GM23338 (cell line): ENCODE results near the gene EPRS1. TPM values are rescaled to one million over a fixed set of nuclear protein-coding genes. Genes with fewer than 3 reads are reported as not detected.

ENCODE experiments used
- ATAC-seq: fragments of 200-7000 bp; cut with Tn5 transposase; 3 replicates; pipeline ENCODE4 v1.9.1; 2020
- DNase-seq: peaks from one replicate; pipeline ENCODE4 v3.0.0-alpha.2; 2015; ENCODE audit warnings: low spot score
- H2AFZ ChIP-seq: fragments of 200-600 bp; sonication (generic); 2 replicates; pipeline ENCODE4 v1.8.0; 2016; ENCODE audit warnings: antibody characterized with exemption, mild to moderate bottlenecking, moderate library complexity
- H3F3A ChIP-seq: fragments of 200-600 bp; sonication (generic); replicated peaks from 2 replicates; pipeline ENCODE4 v1.8.0; 2017; ENCODE audit warnings: antibody characterized with exemption, mixed run types, low read depth
- H3K27ac ChIP-seq: fragments of 200-600 bp; sonication (generic); 2 replicates; pipeline ENCODE4 v1.6.1; 2016; ENCODE audit warnings: low read depth
- H3K27me3 ChIP-seq: fragments of 200-600 bp; sonication (generic); 2 replicates; pipeline ENCODE4 v1.8.0; 2016; ENCODE audit warnings: mild to moderate bottlenecking, mixed run types, moderate library complexity; ENCODE audit not compliant: insufficient read depth
- H3K36me3 ChIP-seq: fragments of 200-600 bp; sonication (generic); 2 replicates; pipeline ENCODE4 v1.8.0; 2016; ENCODE audit warnings: mild to moderate bottlenecking; ENCODE audit not compliant: insufficient read depth
- H3K4me1 ChIP-seq: fragments of 200-600 bp; sonication (generic); 2 replicates; pipeline ENCODE4 v1.8.0; 2016; ENCODE audit warnings: mild to moderate bottlenecking, moderate library complexity; ENCODE audit not compliant: insufficient read depth
- H3K4me2 ChIP-seq: fragments of 200-600 bp; sonication (generic); 2 replicates; pipeline ENCODE4 v1.7.1; 2017; ENCODE audit warnings: mixed run types
- H3K4me3 ChIP-seq: fragments of 200-600 bp; sonication (generic); 2 replicates; pipeline ENCODE4 v1.6.1; 2016; ENCODE audit warnings: mixed run types
- H3K79me2 ChIP-seq: fragments of 200-600 bp; sonication (generic); replicated peaks from 2 replicates; pipeline ENCODE4 v1.8.0; 2017; ENCODE audit warnings: mild to moderate bottlenecking; ENCODE audit not compliant: insufficient read depth
- H3K9me2 ChIP-seq: fragments of 200-600 bp; sonication (generic); 2 replicates; pipeline ENCODE4 v1.8.0; 2017; ENCODE audit not compliant: insufficient read depth
- H4K20me1 ChIP-seq: fragments of 200-600 bp; sonication (generic); replicated peaks from 2 replicates; pipeline ENCODE4 v1.8.0; 2017; ENCODE audit warnings: mild to moderate bottlenecking; ENCODE audit not compliant: insufficient read depth
- H3K27ac Mint-ChIP-seq: 2 replicates; pipeline ENCODE4 v1.8.0; 2020; ENCODE audit warnings: inconsistent platforms, mild to moderate bottlenecking, moderate library complexity, mixed read lengths
- H3K27me3 Mint-ChIP-seq: 3 replicates; pipeline ENCODE4 v1.8.0; 2022; ENCODE audit warnings: low read depth, mild to moderate bottlenecking, moderate library complexity, mixed read lengths, inconsistent platforms; ENCODE audit not compliant: insufficient read depth, poor library complexity
- H3K36me3 Mint-ChIP-seq: 3 replicates; pipeline ENCODE4 v1.8.0; 2021; ENCODE audit warnings: low read depth, mild to moderate bottlenecking, inconsistent platforms, moderate library complexity, mixed read lengths
- H3K4me1 Mint-ChIP-seq: 3 replicates; pipeline ENCODE4 v1.8.0; 2020; ENCODE audit warnings: mild to moderate bottlenecking, inconsistent platforms, mixed read lengths
- H3K4me3 Mint-ChIP-seq: 3 replicates; pipeline ENCODE4 v1.8.0; 2021; ENCODE audit warnings: moderate library complexity, mild to moderate bottlenecking, inconsistent platforms, mixed read lengths
- H3K9me3 Mint-ChIP-seq: 3 replicates; pipeline ENCODE4 v1.8.0; 2020; ENCODE audit warnings: moderate library complexity, mild to moderate bottlenecking, inconsistent platforms, mixed read lengths
- CREB1 ChIP-seq: fragments of 250-450 bp; sonication (Bioruptor Pico); IDR thresholded peaks from 2 replicates; pipeline ENCODE4 v1.5.0; 2020; ENCODE audit warnings: low read depth, mild to moderate bottlenecking, moderate library complexity
- CTCF ChIP-seq, 2 experiments: fragments of 200-600 bp in 1 of 2; sonication (generic) in 1 of 2; conservative IDR thresholded peaks; 2 replicates each; pipeline versions ENCODE4 v1.5.1 to v1.6.1; 2016 to 2017; ENCODE audit warnings: antibody characterized with exemption in 2 of 2, low read depth in 2 of 2, mild to moderate bottlenecking in 2 of 2, moderate library complexity in 1 of 2
- JUNB ChIP-seq: IDR thresholded peaks from one replicate; pipeline ENCODE4 v1.6.1; 2016; ENCODE audit warnings: antibody characterized with exemption; ENCODE audit not compliant: unreplicated experiment
- NANOG ChIP-seq: IDR thresholded peaks from 2 replicates; pipeline ENCODE4 v1.6.1; 2016; ENCODE audit warnings: antibody characterized with exemption, borderline replicate concordance
- POLR2AphosphoS5 ChIP-seq: IDR thresholded peaks from 2 replicates; pipeline ENCODE4 v1.6.1; 2016; ENCODE audit warnings: antibody characterized with exemption, low read depth
- STAT1 ChIP-seq: IDR thresholded peaks from one replicate; pipeline ENCODE4 v1.6.1; 2016; ENCODE audit warnings: antibody characterized with exemption; ENCODE audit not compliant: unreplicated experiment
- ZNF114 ChIP-seq: fragments of 250-450 bp; sonication (Bioruptor Pico); IDR thresholded peaks from 2 replicates; pipeline ENCODE4 v1.5.0; 2020; ENCODE audit warnings: mild to moderate bottlenecking, moderate library complexity
- ZNF331 ChIP-seq: fragments of 250-450 bp; sonication (Bioruptor Pico); IDR thresholded peaks from 2 replicates; pipeline ENCODE4 v1.5.0; 2020; ENCODE audit warnings: low read depth, mild to moderate bottlenecking, moderate library complexity
- polyA plus RNA-seq: library from polyadenylated mRNA; unstranded; fragments of >200 nt; fragmentation: Nextera tagmentation; extraction: Ambion mirVana; gene quantifications from 2 replicates; pipeline ENCODE4 v1.2.1, GENCODE V29; 2016
- total RNA-seq: library from RNA; depleted of rRNA; stranded (reverse); fragments of >200 nt; shearing (Covaris generic); gene quantifications from 2 replicates; pipeline ENCODE4 v1.2.3, GENCODE V29; 2014
- TF ChIP-seq, protein P1 (sequence below): fragments of 250-450 bp; sonication (Bioruptor Pico); IDR thresholded peaks from 2 replicates; pipeline ENCODE4 v1.5.0; 2020; ENCODE audit warnings: mild to moderate bottlenecking, moderate library complexity
- TF ChIP-seq, protein P2 (sequence below): IDR thresholded peaks from one replicate; pipeline ENCODE4 v1.6.1; 2018; ENCODE audit warnings: antibody characterized with exemption; ENCODE audit not compliant: unreplicated experiment
- TF ChIP-seq, protein P3 (sequence below): IDR thresholded peaks from 2 replicates; pipeline ENCODE4 v1.6.1; 2016; ENCODE audit warnings: antibody characterized with exemption

EPRS1 gene
- total and polyA plus RNA-seq, 2 experiments from 2014 or later = 133 to 158 TPM

DNA sequence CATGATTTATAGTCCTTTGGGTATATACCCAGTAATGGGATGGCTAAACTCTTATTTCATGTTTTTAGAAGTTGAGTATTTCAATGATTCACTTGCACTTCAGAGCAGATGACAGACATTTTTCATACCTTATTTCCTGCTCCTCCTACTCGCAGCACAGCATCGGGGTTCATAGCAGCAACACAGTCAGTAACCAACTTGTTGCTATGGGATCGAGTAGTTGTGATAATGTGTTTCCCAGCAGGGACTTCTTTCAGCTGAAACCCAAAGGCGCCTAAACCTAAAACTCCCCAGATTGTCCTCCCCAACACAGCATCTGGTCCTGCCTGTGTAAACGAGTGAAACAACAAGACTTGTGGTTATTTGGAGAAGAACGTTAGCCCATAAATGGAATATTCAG, 16.3 kb upstream of the EPRS1 start:
- DNase-seq = no peak
- H3K27me3 Mint-ChIP-seq = peaks cover 2% of the 10 kb centered on the region
- no peaks in the 10 kb centered on the region for H3K9me3 Mint-ChIP-seq
- peaks cover 9% of the 10 kb centered on the region for H3K4me1 Mint-ChIP-seq
- ATAC-seq = no peak
- H3K36me3 ChIP-seq = peaks cover 2% of the 10 kb centered on the region; the same call in 1 of the 2 replicates
- no peak overlapping the region for H3K27ac ChIP-seq
- no peaks in the 10 kb centered on the region for H3K79me2 ChIP-seq
- TF ChIP-seq NANOG (no peak), CTCF (conservative IDR thresholded peaks at IDR 0.05; ENCODE audit: low read depth in 2 of 2) (no peak), STAT1 (no peak), ZNF331 (CRISPR knock-in tag) (no peak), ZNF114 (no peak), CREB1 (no peak), POLR2AphosphoS5 (no peak), JUNB (no peak)
- TF ChIP-seq, protein P1, sequence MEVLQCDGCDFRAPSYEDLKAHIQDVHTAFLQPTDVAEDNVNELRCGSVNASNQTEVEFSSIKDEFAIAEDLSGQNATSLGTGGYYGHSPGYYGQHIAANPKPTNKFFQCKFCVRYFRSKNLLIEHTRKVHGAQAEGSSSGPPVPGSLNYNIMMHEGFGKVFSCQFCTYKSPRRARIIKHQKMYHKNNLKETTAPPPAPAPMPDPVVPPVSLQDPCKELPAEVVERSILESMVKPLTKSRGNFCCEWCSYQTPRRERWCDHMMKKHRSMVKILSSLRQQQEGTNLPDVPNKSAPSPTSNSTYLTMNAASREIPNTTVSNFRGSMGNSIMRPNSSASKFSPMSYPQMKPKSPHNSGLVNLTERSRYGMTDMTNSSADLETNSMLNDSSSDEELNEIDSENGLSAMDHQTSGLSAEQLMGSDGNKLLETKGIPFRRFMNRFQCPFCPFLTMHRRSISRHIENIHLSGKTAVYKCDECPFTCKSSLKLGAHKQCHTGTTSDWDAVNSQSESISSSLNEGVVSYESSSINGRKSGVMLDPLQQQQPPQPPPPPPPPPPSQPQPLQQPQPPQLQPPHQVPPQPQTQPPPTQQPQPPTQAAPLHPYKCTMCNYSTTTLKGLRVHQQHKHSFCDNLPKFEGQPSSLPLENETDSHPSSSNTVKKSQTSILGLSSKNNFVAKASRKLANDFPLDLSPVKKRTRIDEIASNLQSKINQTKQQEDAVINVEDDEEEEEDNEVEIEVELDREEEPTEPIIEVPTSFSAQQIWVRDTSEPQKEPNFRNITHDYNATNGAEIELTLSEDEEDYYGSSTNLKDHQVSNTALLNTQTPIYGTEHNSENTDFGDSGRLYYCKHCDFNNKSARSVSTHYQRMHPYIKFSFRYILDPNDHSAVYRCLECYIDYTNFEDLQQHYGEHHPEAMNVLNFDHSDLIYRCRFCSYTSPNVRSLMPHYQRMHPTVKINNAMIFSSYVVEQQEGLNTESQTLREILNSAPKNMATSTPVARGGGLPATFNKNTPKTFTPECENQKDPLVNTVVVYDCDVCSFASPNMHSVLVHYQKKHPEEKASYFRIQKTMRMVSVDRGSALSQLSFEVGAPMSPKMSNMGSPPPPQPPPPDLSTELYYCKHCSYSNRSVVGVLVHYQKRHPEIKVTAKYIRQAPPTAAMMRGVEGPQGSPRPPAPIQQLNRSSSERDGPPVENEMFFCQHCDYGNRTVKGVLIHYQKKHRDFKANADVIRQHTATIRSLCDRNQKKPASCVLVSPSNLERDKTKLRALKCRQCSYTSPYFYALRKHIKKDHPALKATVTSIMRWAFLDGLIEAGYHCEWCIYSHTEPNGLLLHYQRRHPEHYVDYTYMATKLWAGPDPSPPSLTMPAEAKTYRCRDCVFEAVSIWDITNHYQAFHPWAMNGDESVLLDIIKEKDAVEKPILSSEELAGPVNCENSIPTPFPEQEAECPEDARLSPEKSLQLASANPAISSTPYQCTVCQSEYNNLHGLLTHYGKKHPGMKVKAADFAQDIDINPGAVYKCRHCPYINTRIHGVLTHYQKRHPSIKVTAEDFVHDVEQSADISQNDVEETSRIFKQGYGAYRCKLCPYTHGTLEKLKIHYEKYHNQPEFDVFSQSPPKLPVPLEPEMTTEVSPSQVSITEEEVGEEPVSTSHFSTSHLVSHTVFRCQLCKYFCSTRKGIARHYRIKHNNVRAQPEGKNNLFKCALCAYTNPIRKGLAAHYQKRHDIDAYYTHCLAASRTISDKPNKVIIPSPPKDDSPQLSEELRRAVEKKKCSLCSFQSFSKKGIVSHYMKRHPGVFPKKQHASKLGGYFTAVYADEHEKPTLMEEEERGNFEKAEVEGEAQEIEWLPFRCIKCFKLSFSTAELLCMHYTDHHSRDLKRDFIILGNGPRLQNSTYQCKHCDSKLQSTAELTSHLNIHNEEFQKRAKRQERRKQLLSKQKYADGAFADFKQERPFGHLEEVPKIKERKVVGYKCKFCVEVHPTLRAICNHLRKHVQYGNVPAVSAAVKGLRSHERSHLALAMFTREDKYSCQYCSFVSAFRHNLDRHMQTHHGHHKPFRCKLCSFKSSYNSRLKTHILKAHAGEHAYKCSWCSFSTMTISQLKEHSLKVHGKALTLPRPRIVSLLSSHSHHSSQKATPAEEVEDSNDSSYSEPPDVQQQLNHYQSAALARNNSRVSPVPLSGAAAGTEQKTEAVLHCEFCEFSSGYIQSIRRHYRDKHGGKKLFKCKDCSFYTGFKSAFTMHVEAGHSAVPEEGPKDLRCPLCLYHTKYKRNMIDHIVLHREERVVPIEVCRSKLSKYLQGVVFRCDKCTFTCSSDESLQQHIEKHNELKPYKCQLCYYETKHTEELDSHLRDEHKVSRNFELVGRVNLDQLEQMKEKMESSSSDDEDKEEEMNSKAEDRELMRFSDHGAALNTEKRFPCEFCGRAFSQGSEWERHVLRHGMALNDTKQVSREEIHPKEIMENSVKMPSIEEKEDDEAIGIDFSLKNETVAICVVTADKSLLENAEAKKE = no peak
- TF ChIP-seq, protein P2, sequence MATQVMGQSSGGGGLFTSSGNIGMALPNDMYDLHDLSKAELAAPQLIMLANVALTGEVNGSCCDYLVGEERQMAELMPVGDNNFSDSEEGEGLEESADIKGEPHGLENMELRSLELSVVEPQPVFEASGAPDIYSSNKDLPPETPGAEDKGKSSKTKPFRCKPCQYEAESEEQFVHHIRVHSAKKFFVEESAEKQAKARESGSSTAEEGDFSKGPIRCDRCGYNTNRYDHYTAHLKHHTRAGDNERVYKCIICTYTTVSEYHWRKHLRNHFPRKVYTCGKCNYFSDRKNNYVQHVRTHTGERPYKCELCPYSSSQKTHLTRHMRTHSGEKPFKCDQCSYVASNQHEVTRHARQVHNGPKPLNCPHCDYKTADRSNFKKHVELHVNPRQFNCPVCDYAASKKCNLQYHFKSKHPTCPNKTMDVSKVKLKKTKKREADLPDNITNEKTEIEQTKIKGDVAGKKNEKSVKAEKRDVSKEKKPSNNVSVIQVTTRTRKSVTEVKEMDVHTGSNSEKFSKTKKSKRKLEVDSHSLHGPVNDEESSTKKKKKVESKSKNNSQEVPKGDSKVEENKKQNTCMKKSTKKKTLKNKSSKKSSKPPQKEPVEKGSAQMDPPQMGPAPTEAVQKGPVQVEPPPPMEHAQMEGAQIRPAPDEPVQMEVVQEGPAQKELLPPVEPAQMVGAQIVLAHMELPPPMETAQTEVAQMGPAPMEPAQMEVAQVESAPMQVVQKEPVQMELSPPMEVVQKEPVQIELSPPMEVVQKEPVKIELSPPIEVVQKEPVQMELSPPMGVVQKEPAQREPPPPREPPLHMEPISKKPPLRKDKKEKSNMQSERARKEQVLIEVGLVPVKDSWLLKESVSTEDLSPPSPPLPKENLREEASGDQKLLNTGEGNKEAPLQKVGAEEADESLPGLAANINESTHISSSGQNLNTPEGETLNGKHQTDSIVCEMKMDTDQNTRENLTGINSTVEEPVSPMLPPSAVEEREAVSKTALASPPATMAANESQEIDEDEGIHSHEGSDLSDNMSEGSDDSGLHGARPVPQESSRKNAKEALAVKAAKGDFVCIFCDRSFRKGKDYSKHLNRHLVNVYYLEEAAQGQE = no peak
- TF ChIP-seq, protein P3, sequence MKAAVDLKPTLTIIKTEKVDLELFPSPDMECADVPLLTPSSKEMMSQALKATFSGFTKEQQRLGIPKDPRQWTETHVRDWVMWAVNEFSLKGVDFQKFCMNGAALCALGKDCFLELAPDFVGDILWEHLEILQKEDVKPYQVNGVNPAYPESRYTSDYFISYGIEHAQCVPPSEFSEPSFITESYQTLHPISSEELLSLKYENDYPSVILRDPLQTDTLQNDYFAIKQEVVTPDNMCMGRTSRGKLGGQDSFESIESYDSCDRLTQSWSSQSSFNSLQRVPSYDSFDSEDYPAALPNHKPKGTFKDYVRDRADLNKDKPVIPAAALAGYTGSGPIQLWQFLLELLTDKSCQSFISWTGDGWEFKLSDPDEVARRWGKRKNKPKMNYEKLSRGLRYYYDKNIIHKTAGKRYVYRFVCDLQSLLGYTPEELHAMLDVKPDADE = no peak
- no peaks in the 10 kb centered on the region for H3K9me2 ChIP-seq
- H3K27me3 ChIP-seq = no peaks in the 10 kb centered on the region
- no peaks in the 10 kb centered on the region for H3F3A ChIP-seq
- no peaks in the 10 kb centered on the region for H4K20me1 ChIP-seq
- no peak overlapping the region for H3K4me2 ChIP-seq
- H3K4me3 Mint-ChIP-seq = no peak overlapping the region
- H3K36me3 Mint-ChIP-seq = peaks cover 11% of the 10 kb centered on the region
- no peak overlapping the region for H2AFZ ChIP-seq
- H3K4me1 ChIP-seq = peaks cover 14% of the 10 kb centered on the region; the same call in 1 of the 2 replicates
- H3K27ac Mint-ChIP-seq = no peak overlapping the region
- H3K4me3 ChIP-seq = no peak overlapping the region
